GM08714 (cell line): ENCODE data around the gene PDK2.

Experiments used
- H3K4me3 ChIP-seq: fragments of 200-500 bp; sonication (Bioruptor generic); 2 replicates; pipeline ENCODE4 v1.5.1; 2014; ENCODE audit warnings: mild to moderate bottlenecking, low read length, inconsistent platforms
- ZNF274 ChIP-seq: IDR thresholded peaks from 2 replicates; pipeline ENCODE4 v1.6.1; 2012; ENCODE audit warnings: mild to moderate bottlenecking, low read depth, low read length

The PDK2 gene

DNA sequence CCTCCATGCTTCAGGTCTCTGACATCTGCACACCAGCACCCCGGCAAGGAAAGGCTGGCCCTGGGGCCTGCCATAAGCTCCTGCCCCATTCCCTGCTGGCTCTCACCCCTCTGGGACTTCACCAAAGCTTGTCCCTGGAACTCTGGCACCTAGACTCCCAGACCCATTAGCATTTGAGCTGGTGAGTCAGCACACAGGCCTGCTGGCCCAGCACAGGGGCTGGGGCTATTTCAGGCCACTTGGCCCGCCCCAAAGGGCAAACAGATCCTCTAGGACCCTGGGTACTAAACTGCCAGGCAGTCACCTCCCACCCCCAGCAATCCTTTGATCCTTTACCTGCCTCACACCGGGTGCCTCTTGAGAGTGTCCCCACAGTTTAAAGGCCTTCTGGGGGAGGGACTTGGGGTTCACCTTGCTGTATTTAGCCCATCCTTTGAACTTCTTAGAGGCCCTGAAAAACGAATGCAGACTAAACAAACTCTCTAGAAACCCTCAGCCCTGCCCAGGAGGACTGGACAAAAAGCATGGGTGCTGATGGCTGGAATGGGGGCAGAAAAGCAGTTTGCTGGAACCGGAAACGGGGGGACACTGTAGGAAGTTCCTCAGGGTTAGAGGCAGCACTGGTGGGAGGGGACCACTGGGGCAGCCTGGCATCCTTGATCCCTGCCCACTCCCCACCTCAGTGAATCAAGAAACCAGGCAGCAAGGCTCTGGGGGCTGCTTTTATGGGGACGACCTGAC lies 38.0 kb downstream of the PDK2 start:
- TF ChIP-seq ZNF274: no peak
- H3K4me3 ChIP-seq: no peak overlapping the region

- no peak overlapping the region for H3K4me3 ChIP-seq
- no peak for TF ChIP-seq ZNF274
These were observed 38.6 kb downstream of the PDK2 start for GRCh38 chr17:50133769-50134099.

DNA sequence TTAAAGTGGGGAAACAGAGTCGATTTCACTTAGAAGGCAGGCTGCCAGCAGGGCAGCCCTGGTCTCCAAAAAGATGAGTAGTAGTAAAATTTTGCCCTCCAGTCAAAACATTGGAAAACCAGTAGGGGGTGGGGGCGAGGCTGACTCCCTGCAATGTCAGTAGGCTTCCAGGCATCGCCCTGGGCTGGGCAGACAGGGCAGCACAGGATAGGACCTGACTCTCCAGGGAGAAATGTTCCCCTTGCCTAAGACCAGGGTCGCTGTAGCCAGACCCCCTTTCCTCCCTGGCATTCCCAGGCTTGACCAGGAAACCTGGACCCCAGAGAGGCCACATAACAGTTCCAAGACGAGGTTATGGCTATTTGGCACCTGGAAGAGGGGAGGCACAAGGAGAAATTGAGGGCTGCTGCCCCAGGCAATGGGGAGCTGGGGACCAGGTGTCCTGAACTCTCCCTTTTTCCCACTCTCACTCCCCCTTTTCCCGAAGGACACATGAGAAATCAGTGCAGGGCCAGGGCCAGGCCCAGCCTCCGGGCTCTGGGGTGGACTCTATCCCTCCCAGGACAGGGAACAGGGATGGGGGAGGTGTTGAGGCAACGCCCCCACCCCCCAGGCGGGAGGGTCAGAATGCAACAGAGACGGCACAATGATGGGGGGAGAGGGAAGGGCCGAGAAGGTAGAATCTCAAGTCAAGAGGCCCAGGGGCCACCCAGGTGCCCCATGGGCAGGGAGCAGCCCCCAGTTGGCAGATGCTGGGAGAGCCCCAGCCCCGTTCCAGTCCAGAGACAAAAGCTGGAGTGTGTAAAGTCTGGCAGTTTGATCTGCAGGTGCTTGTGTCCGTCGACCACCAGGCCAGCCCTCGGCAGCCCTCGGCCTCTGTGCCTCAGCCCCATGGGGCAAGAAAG lies 39.3 kb downstream of the PDK2 start:
- no peak for TF ChIP-seq ZNF274

GRCh38 chr17:50135316-50136095 lies 40.4 kb downstream of the PDK2 start:
- TF ChIP-seq ZNF274: no peak
- no peak overlapping the region for H3K4me3 ChIP-seq

More for the DNA sequence above, 39.3 kb downstream of the PDK2 start:
- no peak overlapping the region for H3K4me3 ChIP-seq

DNA sequence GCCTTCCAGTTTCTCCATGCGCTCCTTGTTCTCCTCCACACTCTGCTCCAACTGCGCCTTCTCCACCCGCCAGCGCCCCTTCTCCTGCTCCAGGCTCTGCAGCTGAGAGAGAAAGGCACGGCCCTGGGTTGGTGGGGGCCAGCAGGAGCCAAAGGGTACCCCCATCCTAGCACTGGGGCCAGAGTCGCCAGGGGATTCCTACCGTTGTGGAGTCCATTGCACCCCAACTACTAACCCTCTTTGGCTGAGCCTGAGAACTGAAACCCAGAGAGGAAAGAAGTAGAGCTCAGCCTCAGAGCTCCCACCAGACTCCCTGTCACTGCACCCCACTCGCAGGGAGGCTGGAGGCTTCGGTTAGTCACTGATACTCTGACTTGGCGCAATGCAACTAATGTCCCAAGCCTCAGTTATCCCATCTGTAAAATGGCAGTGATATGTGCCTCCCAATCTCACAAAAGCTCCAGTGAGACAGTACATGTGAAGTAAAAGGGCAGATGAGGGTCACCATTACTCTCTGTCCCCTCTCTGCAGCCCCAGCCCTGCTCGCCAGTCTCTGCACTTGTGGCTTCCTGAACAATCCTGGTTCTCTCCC lies 41.0 kb downstream of the PDK2 start:
- no peak overlapping the region for H3K4me3 ChIP-seq
- no peak for TF ChIP-seq ZNF274

- TF ChIP-seq ZNF274: no peak
- no peak overlapping the region for H3K4me3 ChIP-seq
These were observed 41.9 kb downstream of the PDK2 start for GRCh38 chr17:50137042-50137441.

GRCh38 chr17:50139185-50139783 lies 44.1 kb downstream of the PDK2 start:
- H3K4me3 ChIP-seq: no peak overlapping the region
- TF ChIP-seq ZNF274: no peak

DNA sequence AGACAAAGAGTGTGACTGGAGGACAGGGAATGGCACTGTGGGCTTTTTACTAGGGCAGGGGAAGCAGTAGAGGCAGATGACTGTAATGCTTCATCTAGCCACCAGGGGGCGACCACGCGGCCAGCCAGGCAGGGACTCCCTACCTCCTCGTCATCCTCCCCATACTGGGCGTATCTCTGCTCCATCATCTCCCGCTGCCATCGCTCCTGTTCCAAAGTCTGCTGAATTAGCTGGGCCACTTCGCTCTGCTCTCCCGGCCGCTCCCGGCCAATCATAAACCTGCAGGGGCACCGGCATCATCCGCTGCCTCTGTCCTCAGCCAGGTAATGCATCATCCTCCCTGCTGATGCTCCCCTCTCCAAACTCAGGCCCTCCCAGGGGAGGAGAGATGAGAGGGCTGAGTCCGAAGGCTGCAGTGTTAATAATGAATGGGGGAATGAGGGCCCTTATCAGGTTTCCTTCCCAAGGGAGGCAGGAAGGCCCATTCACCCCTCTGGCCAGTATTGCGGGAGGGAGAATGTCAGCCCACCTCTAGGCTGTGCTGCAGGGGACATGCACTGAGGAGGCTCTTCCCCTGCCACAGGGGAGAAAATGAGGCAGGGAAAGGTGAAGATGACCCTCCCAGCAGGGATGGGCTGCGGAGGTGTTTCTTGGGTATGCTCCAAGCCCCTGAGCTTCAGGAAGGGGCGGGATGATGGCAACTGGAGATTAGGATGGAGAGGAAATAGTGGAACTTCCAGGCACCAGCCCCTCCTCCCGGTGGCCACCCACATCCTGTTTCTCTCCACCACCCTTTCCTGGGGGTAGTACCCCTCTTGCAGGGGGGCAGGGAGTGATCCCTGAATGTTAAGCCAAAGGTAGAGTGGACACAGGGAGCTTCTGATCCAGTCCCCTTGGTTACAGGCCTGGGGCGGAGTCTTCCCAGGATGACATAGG lies 45.1 kb downstream of the PDK2 start:
- H3K4me3 ChIP-seq: no peak overlapping the region
- no peak for TF ChIP-seq ZNF274

- TF ChIP-seq ZNF274: no peak
- H3K4me3 ChIP-seq: no peak overlapping the region
These were observed 46.0 kb downstream of the PDK2 start for GRCh38 chr17:50141026-50141744.

- no peak overlapping the region for H3K4me3 ChIP-seq
- no peak for TF ChIP-seq ZNF274
These were observed 46.6 kb downstream of the PDK2 start for GRCh38 chr17:50141745-50142110.

DNA sequence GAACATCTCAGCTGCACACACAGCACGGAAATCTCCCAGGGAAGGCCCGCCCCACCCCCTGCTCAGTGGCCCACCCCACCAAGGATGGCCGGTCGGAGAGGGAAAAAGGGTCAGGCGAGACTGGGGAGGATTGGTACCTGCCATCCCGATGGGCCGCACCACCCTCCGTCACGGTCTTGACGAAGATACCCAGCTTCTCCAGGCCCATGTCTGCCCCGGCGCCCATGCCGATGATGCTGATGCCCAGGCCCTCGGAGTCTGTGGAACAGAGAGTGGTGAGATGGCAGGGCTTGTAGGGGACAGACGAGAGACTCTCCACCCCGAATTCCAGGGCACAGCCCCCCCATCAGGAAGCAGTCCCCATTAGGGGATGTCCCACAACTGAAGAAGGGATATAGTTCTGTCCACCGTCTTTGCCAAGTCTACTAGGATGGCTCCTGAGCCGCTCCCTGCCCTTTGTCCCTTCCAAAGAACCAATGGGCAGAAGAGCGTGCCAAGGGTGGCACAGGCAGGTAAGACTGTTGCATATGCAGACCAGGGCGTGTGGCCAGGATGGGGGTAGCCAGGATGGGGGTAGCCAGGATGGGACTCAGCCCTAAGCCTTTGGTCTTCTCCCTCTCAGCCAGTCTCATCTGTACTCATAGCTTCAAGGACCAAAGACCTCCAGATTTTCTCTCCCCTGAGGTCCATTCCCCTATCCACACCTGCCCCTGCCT lies 48.5 kb downstream of the PDK2 start:
- no peak overlapping the region for H3K4me3 ChIP-seq
- TF ChIP-seq ZNF274: no peak

DNA sequence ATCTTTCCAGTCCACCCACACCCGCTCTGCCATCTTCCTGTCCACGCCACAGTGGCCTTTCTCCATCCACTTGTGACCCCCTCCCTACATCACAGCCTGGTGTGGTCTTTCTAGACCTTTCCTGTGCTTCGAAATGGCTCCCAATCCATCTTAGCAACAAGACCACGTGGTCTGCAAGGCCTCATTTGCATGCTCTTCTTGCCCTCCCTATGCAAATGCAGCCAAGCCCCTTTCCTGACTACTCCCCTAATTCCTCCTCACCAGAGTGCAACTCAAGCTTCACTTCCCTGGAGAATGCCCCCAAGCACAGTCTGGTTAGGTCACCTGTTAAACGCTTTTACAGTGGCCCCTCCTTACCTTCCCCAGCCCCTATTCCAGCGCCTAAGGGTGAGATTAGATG lies 49.2 kb downstream of the PDK2 start:
- TF ChIP-seq ZNF274: no peak
- H3K4me3 ChIP-seq: no peak overlapping the region
